ENCODE data around the gene MAST4.

Gene MAST4

DNA sequence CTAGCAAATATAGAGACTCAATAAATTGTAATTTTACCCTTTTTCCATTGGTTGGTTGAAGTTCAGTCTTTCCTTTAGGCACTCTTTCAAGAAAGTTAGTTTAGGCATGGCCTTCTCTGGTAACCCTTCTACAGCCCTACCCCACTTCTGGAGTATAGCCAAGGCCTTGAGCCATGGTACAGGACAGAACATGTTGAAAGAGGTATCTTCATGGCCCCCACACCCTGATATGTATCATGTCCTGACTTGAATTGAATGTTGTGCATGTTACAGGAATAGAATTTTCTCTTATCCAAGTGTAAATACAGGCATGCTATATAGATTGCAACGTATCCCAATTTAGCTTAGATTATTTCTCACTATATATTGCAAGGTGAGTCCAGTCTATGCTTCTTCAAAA lies 424.8 kb downstream of the MAST4 start:
- DNase-seq (ENCODE audit: low read depth) = no peak

DNA sequence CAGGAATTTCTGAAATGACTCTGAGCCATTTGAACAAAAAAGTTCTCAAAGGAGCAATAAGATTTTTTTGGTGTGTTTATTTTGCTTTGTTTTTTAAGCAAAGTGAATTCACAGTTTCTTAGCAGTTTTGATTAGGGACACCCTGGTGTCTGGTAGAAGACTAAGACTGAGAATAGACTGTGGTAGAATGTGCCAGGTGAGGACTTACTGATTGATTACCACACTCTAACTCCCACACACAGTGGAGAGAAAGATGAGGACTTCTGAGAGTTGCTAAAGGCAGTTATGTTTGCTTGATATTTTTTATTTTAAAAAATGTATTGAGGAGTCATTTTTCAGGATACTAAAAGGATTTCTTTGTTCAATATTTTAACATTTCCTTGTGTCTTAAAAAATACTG lies 425.3 kb downstream of the MAST4 start:
- DNase-seq (ENCODE audit: low read depth) = no peak

DNA sequence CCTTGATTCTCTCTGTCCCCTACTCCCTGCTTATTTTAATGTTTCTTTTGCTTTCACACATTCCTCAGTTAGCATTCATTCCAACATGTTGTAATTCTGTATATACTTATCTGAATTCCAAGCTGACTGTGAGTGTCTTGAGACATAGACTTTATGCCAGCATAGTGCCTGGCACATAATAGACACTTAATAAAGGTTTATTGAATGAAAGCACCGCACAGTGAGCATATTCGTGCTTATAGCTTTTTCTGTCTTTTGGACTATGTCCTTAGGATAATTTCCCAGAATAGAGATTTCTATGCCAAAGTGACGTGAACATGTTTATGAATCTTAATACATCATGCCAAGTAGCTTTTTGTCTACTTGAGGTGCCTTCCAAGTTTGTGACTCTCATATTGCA lies 425.8 kb downstream of the MAST4 start:
- no peak for DNase-seq (ENCODE audit: low read depth)

DNA sequence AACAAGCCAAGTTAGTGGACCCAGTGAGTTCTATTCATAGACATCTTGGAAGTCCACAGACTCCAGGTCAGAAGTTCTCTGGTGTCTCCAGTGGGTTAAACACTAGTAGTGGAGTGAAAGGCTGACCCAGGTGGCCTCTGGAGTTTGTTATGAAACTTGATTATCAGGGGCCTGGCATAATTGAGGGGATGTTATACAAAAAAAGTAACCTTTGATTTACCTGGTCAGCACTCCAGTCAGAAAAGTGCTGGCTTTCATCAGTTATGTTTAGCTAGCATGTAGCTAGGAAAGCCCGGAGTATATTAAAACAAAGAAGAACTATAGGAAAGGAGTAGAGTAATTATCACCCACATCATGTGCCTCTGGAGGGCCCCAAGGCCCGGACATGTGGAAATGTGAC lies 429.3 kb downstream of the MAST4 start:
- no peak for DNase-seq (ENCODE audit: low read depth)

DNA sequence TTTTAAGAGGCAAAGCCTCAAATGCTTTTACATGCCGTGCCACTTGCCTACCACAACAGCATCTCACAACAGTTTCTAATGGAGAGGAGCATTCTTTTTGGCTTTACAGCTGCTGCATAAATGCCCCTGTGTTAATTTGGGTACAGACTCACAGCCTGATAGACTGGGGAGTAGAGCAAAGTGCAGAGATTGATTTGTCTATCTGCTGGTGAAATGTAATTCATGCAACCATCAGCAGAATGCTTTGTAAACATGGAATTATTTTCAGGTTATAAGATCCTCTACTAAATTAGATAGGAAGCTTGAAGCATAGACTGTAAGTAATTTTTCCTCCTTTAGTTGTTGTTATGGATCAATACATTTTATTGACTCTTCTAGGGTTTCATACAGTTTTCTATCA lies 430.1 kb downstream of the MAST4 start:
- no peak for DNase-seq (ENCODE audit: low read depth)

DNA sequence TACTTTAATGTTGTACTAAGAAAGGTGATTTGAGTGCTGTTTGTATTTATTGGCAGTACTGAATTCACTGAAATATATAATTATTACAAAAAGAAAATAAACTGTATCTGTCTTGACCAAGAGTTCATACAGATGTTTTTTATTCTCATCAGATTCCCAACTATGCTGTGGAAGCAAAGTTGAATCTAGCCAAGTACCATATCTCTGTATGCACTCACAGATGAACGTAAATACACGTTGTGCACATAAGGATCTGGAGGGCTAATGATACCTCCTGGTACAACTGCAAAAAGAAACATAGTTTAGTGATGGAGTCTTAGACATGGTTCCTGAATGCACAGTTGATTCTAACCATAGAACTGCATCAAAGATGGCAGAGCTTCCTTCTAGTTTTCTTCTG lies 431.0 kb downstream of the MAST4 start:
- DNase-seq (ENCODE audit: low read depth) = no peak

DNA sequence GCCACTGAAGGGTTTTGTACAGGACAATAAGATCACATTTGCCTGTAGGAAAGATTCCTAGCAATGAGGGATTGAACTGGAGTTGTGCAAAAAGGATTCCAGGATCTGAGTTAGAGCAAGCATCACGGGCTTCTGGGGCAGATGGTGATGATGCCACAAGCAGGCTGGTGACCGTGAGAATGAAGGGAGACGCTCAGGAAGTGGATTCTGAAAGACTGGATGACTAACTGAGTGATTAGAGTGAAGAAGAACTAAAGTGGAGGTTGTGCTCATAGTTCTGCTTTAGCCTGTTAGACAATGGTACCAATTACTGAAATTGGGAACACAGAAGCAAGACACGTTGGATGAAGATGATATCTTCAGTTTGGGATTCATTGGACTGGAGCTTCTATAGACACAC lies 432.2 kb downstream of the MAST4 start:
- DNase-seq (ENCODE audit: low read depth) = peak; percentile 17

DNA sequence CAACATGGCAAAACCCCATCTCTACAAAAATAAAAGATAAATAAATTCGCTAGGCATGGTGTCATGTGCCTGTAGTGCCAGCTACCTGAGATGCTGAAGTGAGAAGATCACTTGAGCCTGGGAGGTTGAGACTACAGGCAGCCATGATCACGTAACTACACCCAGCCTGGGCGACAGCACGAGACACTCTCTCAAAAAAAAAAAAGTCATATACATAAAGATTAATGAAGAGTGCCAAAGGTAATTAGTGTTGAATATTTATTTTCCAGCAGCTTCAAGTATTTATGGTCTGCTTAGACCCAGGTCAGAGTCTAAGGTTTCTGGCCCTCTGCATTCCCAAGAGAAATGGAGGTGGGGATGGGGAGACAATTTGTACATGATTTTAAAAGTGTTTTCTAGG lies 432.7 kb downstream of the MAST4 start:
- DNase-seq (ENCODE audit: low read depth) = no peak

DNA sequence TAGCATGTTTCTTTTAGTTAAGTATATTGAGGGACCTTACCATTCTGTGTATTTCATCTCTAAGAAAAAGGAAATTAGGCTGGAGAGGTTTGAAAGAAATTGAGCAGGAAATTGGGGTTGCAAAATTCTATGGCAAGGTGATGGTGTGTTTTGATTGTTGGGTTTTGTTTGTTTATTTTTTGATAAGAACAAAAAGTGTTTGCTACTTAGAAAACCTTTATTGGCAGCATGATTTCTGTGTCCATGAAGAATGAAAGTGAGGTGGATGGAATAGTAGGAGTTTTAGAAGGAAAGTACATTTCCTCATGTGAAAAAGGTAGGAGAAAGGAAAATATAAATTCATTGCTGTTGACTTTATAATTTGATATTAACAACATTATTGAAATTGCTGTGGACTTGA lies 433.3 kb downstream of the MAST4 start:
- DNase-seq (ENCODE audit: low read depth) = no peak

DNA sequence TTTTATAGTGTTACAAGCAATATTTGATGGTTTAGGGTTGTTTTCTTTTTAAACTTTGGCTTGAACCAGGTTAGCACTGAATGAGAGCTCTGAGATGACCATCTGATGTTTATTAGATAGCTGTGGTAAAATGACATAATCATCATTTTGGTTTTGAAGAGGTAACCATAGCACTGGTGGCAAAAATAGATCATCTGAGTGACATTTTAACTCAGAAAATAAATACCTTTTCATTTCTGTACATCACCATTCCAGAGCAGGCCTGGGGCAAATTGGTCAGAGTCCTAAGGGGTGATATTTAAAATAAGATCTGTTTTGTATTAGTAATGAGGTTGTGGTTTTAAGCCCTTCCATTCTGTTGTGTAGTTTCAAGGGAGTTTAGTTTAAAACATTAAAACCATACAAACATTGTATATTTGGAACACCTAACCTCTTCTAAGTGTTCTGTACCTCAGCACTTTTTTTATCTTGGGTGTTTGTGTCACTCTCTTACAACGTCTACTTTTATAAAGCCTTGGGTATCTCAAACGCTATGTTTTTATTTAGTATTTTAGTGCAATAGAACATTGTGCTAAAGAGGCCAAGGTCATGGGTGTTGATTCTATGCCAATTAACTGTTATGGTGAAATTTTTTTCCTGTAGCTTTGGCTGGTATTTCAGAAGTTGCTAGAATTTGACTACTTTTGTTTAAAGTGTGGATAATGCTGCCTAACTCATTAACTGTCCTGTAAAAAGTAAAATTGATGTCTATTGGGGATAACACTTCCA lies 434.3 kb downstream of the MAST4 start:
- no peak for DNase-seq (ENCODE audit: low read depth)

DNA sequence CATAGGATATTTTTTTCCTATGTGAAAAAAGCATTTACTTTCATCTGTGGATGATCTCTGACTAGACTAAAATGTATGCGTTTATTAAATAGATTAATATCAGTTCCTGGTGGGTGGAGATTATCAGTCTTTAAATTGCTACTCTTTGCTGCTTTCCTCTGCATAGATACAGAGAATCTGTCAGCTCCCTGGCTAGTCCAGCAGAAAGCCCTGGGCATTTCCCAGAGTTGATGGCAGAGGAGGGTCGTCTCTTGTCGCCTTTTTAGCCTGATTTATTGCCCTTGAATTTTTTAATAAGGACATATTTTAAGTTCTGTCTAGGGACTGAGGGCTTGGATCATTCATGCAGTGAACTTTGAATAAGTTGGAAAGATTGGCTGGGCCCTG lies 434.9 kb downstream of the MAST4 start:
- no peak for DNase-seq (ENCODE audit: low read depth)

DNA sequence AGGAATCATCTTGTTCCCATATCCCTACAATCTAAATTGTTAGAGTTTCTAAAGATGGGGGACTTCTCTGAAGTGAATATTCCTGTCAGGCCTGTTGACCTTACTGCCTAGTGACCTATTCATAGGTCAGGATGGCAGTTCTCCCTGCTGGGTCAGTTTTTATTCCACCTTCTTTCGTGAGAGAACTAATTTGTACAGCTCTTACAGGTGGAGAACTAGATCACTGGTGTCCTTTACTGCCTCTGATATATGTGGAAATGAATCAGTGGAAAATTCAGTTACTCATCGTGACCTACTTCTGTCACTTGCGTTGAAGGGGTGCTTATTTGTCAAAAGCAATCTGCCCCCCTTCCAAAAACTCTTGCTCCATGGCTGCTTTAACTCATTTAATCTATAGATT lies 435.5 kb downstream of the MAST4 start:
- DNase-seq (ENCODE audit: low read depth) = no peak

DNA sequence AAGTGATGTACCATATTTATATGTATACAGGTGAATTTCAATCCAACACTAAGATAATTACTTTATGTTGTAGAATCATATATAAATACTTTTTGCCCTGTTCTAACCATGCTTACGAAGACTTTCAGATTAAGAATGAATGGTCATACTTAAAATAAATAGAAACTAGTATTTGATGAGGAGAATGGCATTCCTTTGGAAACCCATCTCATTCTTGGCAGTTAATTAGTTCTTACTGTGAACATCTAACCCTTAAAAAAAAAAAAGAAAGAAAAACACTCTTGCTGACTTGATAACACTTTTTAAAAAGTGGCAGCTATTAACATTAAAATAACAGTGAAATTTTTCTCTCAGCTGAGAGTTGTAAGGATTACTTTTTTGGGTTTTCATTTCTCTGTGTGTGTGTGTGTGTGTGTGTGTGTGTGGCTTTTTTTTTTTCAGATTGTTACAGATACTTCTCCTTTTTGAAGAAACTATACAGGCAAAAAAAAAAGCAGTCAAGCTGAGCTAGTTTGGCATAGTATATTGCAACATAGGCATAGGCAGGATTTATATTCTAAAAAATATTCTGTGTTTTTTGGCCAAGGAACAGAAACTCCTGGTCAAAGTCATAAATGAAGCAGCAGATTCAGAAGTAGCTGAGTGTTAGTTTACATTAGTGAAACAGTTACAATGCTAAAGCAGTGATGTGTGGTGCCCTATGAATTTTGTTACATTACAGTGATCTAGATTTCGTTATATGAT lies 436.9 kb downstream of the MAST4 start:
- DNase-seq (ENCODE audit: low read depth) = no peak

DNA sequence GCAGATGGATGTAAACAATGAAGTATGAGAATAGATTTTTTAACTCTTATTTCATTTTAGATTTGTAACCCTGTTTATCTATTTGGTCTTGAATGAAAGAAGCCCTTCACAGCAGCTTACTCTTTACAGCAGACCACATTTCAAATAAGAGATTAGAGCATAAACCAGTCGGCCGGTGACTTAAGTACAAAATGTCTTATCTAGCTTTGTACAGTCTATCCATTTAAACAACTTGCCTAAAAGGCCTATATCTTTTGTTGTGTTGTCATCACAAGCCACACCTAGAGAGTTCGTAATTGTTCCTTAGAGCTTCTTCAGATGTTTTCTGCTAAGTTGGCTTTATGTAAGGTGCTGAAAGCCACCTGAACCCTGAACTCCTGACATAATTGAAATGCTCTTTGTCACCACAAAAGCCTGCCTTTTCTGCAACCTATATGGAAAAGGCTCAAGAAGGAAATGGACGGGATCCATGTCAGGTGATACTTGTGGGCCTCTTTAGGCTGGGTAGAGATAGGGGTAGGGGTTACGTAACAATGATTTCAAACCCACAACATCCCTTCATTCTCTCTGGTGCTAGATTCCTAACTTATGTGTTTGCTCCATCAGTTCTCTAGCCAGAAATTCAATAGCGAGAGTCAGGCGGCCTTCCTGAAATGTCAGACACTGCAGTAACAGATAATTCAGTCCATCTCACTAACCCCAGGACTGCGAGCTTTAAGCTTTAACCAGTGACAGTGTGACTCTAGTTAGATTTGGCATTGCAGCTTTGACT lies 437.9 kb downstream of the MAST4 start:
- no peak for DNase-seq (ENCODE audit: low read depth)

DNA sequence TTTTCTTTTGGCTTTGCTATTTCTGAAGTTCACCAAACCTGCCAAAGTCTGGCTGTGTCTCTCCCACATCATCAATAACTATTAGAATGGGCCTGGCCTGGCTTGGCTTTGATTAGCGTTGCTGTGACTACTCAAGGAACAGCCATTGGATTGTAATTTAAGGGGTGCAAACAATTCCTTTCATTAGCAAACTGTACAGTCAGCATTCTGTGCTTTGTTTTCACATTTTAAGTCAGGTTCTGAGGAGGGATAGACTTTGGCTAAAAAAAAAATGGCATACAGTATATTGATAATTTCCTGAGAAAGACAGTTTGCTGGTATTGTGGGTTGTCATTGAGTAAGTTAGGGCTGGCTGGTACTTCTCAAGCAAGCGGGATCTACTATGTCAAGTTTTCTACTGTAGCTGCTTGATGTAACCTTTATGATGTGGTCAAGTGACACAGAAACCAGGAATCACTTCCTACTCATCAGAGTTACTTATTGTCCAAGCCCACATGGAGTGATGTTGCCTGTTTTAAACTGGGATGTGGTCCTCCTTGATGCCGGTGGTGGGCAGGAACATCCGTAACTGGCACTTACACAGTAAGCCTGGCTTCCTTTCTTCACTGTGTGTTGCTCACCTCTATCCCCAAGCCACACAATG lies 439.0 kb downstream of the MAST4 start:
- DNase-seq (ENCODE audit: low read depth) = no peak

DNA sequence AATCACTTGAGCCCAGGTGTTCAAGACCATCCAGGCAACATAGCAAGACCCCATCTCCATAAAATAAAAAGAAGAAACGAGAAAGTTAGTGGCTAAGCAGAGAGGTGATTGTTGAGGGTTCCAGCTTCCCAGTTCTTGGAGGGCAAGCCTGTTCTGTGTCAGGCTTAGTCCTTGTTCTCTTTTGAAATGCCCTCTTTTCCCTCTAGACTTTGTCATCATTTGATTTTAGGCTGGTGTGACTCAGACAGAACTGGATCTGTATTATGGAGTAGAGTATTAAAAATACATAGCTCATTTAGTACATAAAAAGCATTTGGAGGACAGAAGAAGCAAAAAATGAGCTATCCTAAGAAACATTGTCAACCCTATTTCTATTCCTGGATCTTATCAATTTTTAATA lies 441.0 kb downstream of the MAST4 start:
- DNase-seq (ENCODE audit: low read depth) = no peak

DNA sequence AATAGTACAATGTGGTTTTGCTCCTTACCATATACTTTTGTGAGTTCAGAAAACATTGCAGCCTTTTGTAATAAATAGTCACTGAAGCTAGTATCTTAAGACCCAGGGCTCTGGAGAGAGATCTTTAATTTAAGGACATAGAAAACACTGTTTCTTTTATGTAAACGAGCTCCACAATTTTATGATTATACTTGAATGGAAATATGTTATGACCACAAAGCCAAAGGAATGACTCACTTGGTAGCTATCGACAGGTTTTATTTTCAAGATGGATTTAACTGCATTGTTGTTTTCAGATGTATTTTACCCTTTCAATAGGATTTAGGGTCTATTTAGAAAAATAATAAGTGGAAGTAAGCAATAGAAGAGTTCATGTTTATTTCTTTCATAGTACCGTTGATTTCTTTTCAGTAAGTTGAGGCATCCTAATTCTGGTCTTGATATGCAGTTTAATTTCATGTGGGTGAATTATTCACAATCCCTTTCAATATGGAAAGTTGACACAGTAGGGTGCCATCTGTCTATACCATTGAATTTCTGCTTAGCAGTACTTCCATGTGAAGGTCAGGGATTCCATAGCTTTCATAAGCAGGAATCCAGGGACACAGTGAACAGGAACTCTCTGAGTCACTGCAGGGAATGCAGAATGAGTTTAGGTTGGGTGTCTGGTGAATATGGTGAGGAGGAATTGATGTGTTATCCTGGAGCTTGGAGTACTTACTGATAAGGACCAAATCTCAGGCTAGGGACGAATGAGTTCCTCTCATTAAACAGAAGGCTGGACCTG lies 442.8 kb downstream of the MAST4 start:
- DNase-seq (ENCODE audit: low read depth) = no peak

DNA sequence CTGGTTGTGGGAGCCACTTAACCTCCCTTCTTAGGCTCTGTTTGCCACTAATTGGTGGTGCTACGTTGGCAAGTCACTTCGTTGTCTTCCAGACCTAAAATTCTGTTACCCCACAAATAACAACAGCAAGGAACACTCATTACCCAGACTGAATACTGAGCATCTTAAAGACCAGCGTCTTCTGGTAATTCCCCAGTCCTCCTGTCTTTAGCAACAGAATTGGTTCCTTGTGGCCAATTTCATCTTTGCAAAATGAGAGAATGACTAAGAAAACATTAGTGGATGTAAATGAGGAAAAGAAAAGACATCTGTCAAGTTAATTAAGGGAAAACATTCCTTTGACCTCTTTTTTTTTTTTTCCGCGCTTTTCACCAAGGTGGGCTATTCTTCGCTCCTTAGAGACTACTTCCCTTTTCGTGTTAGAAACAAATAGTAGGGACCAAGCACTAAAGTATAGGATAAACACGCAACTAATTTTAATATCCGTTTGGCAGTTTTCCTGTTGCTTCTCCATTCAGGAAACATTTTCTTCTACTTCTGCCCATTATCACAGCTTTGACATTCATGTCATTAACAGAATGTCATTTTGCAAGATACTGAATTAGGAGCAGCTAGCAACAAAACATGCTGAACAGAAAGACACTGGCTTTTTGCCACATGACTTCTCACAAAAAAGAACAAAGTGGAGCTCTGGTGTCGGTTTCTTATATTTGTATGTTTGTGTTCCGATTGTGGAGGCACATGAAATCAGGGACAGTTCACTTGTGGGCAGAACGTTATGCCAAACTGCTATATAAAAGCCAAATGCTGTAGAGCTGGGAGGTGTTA lies 446.2 kb downstream of the MAST4 start:
- DNase-seq (ENCODE audit: low read depth) = no peak

DNA sequence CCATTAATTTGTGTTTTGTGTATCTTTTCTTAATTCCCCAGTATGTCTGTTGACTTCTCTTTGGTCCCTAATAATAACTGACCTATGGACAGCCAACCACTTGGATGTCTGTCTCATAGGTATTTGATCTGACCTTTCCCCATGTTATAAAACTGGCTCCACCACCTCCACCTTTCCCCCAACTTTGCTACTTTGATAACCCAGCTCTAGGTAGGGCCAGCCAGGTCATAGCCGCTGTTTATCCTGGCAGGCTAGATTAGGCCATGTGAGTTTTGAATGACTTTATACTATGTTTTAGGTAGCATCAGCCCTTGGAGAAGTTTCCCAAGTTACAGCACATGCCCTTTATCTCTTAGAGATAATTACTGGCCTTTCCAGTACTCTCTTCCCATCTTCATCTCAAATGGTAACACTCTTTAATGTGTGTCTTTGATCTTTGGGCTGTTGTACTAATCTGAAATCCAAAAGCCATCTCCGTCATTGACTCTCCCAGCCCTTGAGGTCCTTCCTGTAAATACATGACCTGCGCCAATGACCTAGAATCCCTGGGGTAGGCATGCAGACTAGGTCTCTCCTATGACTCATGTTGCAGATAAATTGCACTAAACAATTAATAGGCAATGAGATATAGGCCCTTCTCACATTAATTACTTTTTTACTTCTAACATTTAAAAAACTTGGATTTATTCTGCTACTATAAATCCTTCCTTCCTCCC lies 447.8 kb downstream of the MAST4 start:
- no peak for DNase-seq (ENCODE audit: low read depth)

Data from activated T-cell treated with anti-CD3 and anti-CD28 coated beads for 48 hours (primary cell).